SK-N-SH (cell line): Measurements from ENCODE around the gene MS4A4A. TPM values are rescaled to one million over a fixed set of nuclear protein-coding genes. Genes with fewer than 3 reads are reported as not detected.

Experiments used
- CTCF ChIA-PET: fragments of 300-600, 350-600 bp; formaldehyde crosslinking; extraction: SDS; loops from one replicate; lab custom pipeline; 2021; lab: Yijun Ruan, JAX
- POLR2A ChIA-PET: fragments of 350-600 bp; sonication (Branson Sonifier 250); formaldehyde crosslinking; extraction: SDS; loops from one replicate; lab custom pipeline; 2020; ENCODE audit warnings: antibody characterized with exemption, inconsistent platforms; lab: Yijun Ruan, JAX
- DNase-seq: peaks from one replicate; pipeline ENCODE4 v3.0.0; 2012
- H2AFZ ChIP-seq: fragments of 200-600 bp; sonication (generic); 2 replicates; pipeline ENCODE4 v1.8.1; 2016; ENCODE audit warnings: antibody characterized with exemption, mild to moderate bottlenecking, low read depth
- H3F3A ChIP-seq: fragments of 200-600 bp; sonication (generic); replicated peaks from 2 replicates; pipeline ENCODE3; 2016; ENCODE audit warnings: antibody characterized with exemption, mild to moderate bottlenecking; ENCODE audit not compliant: insufficient read depth
- H3K27ac ChIP-seq, 2 experiments: fragments of 200-500 bp in 1 of 2; fragments of 200-600 bp in 1 of 2; sonication (Bioruptor generic) in 1 of 2; sonication (generic), shearing (Covaris generic) in 1 of 2; 2 replicates each; pipeline versions ENCODE4 v1.5.1 to v1.6.1; 2014 to 2016; ENCODE audit warnings: low read depth in 2 of 2, inconsistent platforms in 1 of 2, low read length in 1 of 2, mild to moderate bottlenecking in 1 of 2, mixed read lengths in 1 of 2
- H3K27me3 ChIP-seq: fragments of 200-600 bp; sonication (generic), shearing (Covaris generic); 2 replicates; pipeline ENCODE4 v1.6.1; 2016; ENCODE audit warnings: mixed run types; ENCODE audit not compliant: insufficient read depth
- H3K36me3 ChIP-seq, 2 experiments: fragments of 200-500 bp in 1 of 2; fragments of 200-600 bp in 1 of 2; sonication (Bioruptor generic) in 1 of 2; sonication (generic) in 1 of 2; replicated peaks in 1 of 2; 2 replicates each; pipeline versions ENCODE3 to v1.5.1; 2014 to 2016; ENCODE audit warnings: low read length in 1 of 2, mild to moderate bottlenecking in 1 of 2; ENCODE audit not compliant: insufficient read depth in 2 of 2, control insufficient read depth in 1 of 2
- H3K4me1 ChIP-seq, 2 experiments: fragments of 200-500 bp in 1 of 2; fragments of 200-600 bp in 1 of 2; sonication (Bioruptor generic) in 1 of 2; sonication (generic), shearing (Covaris generic) in 1 of 2; 2 replicates each; pipeline versions ENCODE4 v1.5.1 to v1.6.1; 2014 to 2016; ENCODE audit warnings: low read depth in 1 of 2, low read length in 1 of 2, mixed run types in 1 of 2; ENCODE audit not compliant: insufficient read depth in 2 of 2, control insufficient read depth in 1 of 2
- H3K4me2 ChIP-seq: fragments of 200-600 bp; sonication (generic), shearing (Covaris generic); 2 replicates; pipeline ENCODE4 v1.6.1; 2017; ENCODE audit warnings: mixed run types
- H3K4me3 ChIP-seq, 2 experiments: fragments of 200-500 bp in 1 of 2; fragments of 200-600 bp in 1 of 2; sonication (Bioruptor generic) in 1 of 2; sonication (generic), shearing (Covaris generic) in 1 of 2; 2 replicates each; pipeline versions ENCODE4 v1.5.1 to v1.8.1; 2014 to 2016; ENCODE audit warnings: low read depth in 2 of 2, inconsistent platforms in 1 of 2, low read length in 1 of 2, mild to moderate bottlenecking in 1 of 2, mixed read lengths in 1 of 2, moderate library complexity in 1 of 2
- H3K79me2 ChIP-seq: fragments of 200-600 bp; sonication (generic); 2 replicates; pipeline ENCODE4 v1.8.1; 2017; ENCODE audit warnings: mild to moderate bottlenecking; ENCODE audit not compliant: insufficient read depth
- H3K9ac ChIP-seq: fragments of 200-600 bp; sonication (generic); 2 replicates; pipeline ENCODE4 v1.6.1; 2017; ENCODE audit warnings: mixed run types
- H3K9me2 ChIP-seq: fragments of 200-600 bp; sonication (generic); 2 replicates; pipeline ENCODE4 v1.6.1; 2017; ENCODE audit warnings: mixed run types
- H3K9me3 ChIP-seq: fragments of 200-600 bp; sonication (generic); 2 replicates; pipeline ENCODE4 v1.6.1; 2017; ENCODE audit warnings: mixed run types, mild to moderate bottlenecking, moderate library complexity
- H4K20me1 ChIP-seq: fragments of 200-600 bp; sonication (generic); 2 replicates; pipeline ENCODE4 v1.6.1; 2017; ENCODE audit warnings: mild to moderate bottlenecking, mixed run types; ENCODE audit not compliant: insufficient read depth
- CTCF ChIP-seq: fragments of 200-600 bp; sonication (generic); IDR thresholded peaks from 2 replicates; pipeline ENCODE4 v1.6.1; 2017; ENCODE audit warnings: antibody characterized with exemption, mild to moderate bottlenecking, moderate library complexity
- ELF1 ChIP-seq: IDR thresholded peaks from 2 replicates; pipeline ENCODE4 v1.4.0; 2012
- EZH2phosphoT487 ChIP-seq: fragments of 200-600 bp; sonication (generic); IDR thresholded peaks from 2 replicates; pipeline ENCODE4 v1.6.1; 2017; ENCODE audit warnings: low read depth, mixed run types, mild to moderate bottlenecking, antibody characterized with exemption, moderate library complexity, borderline replicate concordance
- FOSL2 ChIP-seq: IDR thresholded peaks from 2 replicates; pipeline ENCODE4 v1.4.0; 2012; ENCODE audit warnings: low read depth, mild to moderate bottlenecking, moderate library complexity, borderline replicate concordance
- FOXJ3 ChIP-seq: sonication (generic); formaldehyde crosslinking; IDR thresholded peaks from 2 replicates; pipeline ENCODE4 v1.5.1; 2020; ENCODE audit warnings: mild to moderate bottlenecking, missing genetic modification reagents
- FOXM1 ChIP-seq: IDR thresholded peaks from 2 replicates; pipeline ENCODE4 v1.4.0; 2012; ENCODE audit warnings: low read depth, mild to moderate bottlenecking
- GABPA ChIP-seq: IDR thresholded peaks from 2 replicates; pipeline ENCODE4 v1.4.0; 2012; ENCODE audit warnings: low read depth, mild to moderate bottlenecking
- GATA2 ChIP-seq: sonication (generic); formaldehyde crosslinking; IDR thresholded peaks from 2 replicates; pipeline ENCODE4 v1.5.0; 2020; ENCODE audit warnings: mild to moderate bottlenecking, missing genetic modification reagents
- JUND ChIP-seq: IDR thresholded peaks from 2 replicates; pipeline ENCODE4 v1.4.0; 2012
- MAX ChIP-seq: IDR thresholded peaks from 2 replicates; pipeline ENCODE4 v1.4.0; 2012; ENCODE audit warnings: low read depth
- MXI1 ChIP-seq: IDR thresholded peaks from 2 replicates; pipeline ENCODE4 v1.6.1; 2012; ENCODE audit warnings: mild to moderate bottlenecking, low read depth, low read length, improper control_type of control experiment
- NFIC ChIP-seq: IDR thresholded peaks from 2 replicates; pipeline ENCODE4 v1.4.0; 2012; ENCODE audit warnings: borderline replicate concordance
- NRF1 ChIP-seq: IDR thresholded peaks from 2 replicates; pipeline ENCODE4 v1.6.1; 2012; ENCODE audit warnings: low read depth, mild to moderate bottlenecking, low read length
- PBX3 ChIP-seq: IDR thresholded peaks from 2 replicates; pipeline ENCODE4; 2012
- POLR2AphosphoS5 ChIP-seq: IDR thresholded peaks from 2 replicates; pipeline ENCODE4 v1.6.1; 2012; ENCODE audit warnings: low read depth, low read length
- RFX5 ChIP-seq: IDR thresholded peaks from 2 replicates; pipeline ENCODE4 v1.6.1; 2012; ENCODE audit warnings: mild to moderate bottlenecking, improper control_type of control experiment, low read length
- RXRA ChIP-seq: IDR thresholded peaks from 2 replicates; pipeline ENCODE4 v1.4.0; 2012; ENCODE audit warnings: low read depth, mild to moderate bottlenecking, borderline replicate concordance
- SIN3A ChIP-seq: IDR thresholded peaks from 2 replicates; pipeline ENCODE4 v1.6.1; 2012; ENCODE audit warnings: low read depth, mild to moderate bottlenecking, low read length, moderate library complexity, borderline replicate concordance
- SMC3 ChIP-seq: IDR thresholded peaks from 2 replicates; pipeline ENCODE4 v1.6.1; 2012; ENCODE audit warnings: low read depth, low read length, improper control_type of control experiment
- TAF1 ChIP-seq: IDR thresholded peaks from 2 replicates; pipeline ENCODE4 v1.6.1; 2012; ENCODE audit warnings: low read depth, mild to moderate bottlenecking, low read length, moderate library complexity, borderline replicate concordance
- TCF12 ChIP-seq: IDR thresholded peaks from 2 replicates; pipeline ENCODE4 v1.4.0; 2012
- TEAD4 ChIP-seq: IDR thresholded peaks from 2 replicates; pipeline ENCODE4 v1.4.0; 2012; ENCODE audit warnings: mild to moderate bottlenecking, borderline replicate concordance; ENCODE audit not compliant: insufficient read depth
- ZBTB33 ChIP-seq: IDR thresholded peaks from 2 replicates; pipeline ENCODE4 v1.4.0; 2012; ENCODE audit warnings: low read depth, borderline replicate concordance
- WGBS: methylation state at CpG from one replicate; pipeline ENCODE4 v1.1.6; 2017; ENCODE audit warnings: low lambda C conversion rate; 5-methylcytosine and 5-hydroxymethylcytosine counted together
- polyA plus RNA-seq, 3 experiments: library from polyadenylated mRNA; depleted of rRNA; stranded (reverse); fragments of >200 nt; gene quantifications; 2 replicates each; pipeline ENCODE4 v1.2.3, GENCODE V29; 2012
- TF ChIP-seq, protein P1 (sequence below): fragments of 150-350 bp; IDR thresholded peaks from 2 replicates; pipeline ENCODE4 v1.6.1; 2016; ENCODE audit warnings: mild to moderate bottlenecking, low read depth, low read length

MS4A4A gene
- polyA plus RNA-seq, 1 of the 3 experiments (the other 2 are of a cell fraction): not detected

GRCh38 chr11:60328460-60328859 lies 48.0 kb downstream of the MS4A4A start:
- POLR2A ChIA-PET: no interaction called here
- H3F3A ChIP-seq: no peaks in the 10 kb centered on the region
- CTCF ChIA-PET: no interaction called here
- no peaks in the 10 kb centered on the region for H3K4me1 ChIP-seq
- H3K9me3 ChIP-seq: no peaks in the 10 kb centered on the region
- H3K79me2 ChIP-seq: no peaks in the 10 kb centered on the region
- H3K9me2 ChIP-seq: no peaks in the 10 kb centered on the region
- no peak for TF ChIP-seq TEAD4
- no peak for TF ChIP-seq FOXJ3 (CRISPR knock-in tag)
- TF ChIP-seq RFX5: no peak
- TF ChIP-seq RXRA: no peak
- TF ChIP-seq EZH2phosphoT487: no peak
- no peak for TF ChIP-seq PBX3
- TF ChIP-seq TCF12: no peak
- no peak for TF ChIP-seq FOSL2
- no peak for TF ChIP-seq CTCF
- TF ChIP-seq NRF1: no peak
- H3K27me3 ChIP-seq: no peaks in the 10 kb centered on the region
- no peak overlapping the region for H3K9ac ChIP-seq
- no peak overlapping the region for H2AFZ ChIP-seq
- H3K36me3 ChIP-seq: no peaks in the 10 kb centered on the region
- H3K4me3 ChIP-seq: no peak overlapping the region
- H3K4me2 ChIP-seq: no peak overlapping the region
- H3K27ac ChIP-seq: no peak overlapping the region
- no peak for DNase-seq
- H4K20me1 ChIP-seq: no peaks in the 10 kb centered on the region

DNA sequence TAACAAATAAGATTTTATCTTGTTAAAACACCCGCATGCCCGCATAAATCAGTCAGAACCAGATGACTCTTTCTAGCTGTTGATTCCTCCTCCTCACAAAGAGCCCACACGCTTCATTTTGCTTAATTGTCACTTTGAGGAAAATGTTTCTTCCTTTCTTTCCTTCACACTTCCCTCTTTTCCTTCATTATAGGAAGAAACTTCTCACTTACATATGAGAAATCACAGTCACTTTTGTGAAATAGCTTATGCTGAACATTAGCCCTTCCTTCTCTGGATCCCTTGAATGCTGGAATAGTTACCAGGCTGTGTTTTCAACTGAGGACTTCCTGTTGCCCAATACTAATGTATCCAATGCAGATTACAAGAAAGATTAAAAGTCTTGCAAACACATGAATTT lies 52.4 kb downstream of the MS4A4A start:
- Histone ChIP-seq H3K4me2 (no peak overlapping the region), H3K4me3 (no peak overlapping the region), H3K27me3 (no peaks in the 10 kb centered on the region), H3K36me3 (no peaks in the 10 kb centered on the region), H3K27ac (no peak overlapping the region), H3K9ac (no peak overlapping the region), H2AFZ (no peak overlapping the region), H3F3A (no peaks in the 10 kb centered on the region), H3K79me2 (no peaks in the 10 kb centered on the region), H3K9me2 (no peaks in the 10 kb centered on the region), H4K20me1 (no peaks in the 10 kb centered on the region), H3K4me1 (no peaks in the 10 kb centered on the region), H3K9me3 (no peaks in the 10 kb centered on the region)
- WGBS: 1% methylated on average over 3 of the region's 3 CpGs
- no peak for DNase-seq
- ChIA-PET CTCF (interaction anchor here (1.0 to 2.0 kb wide), 5 partner anchors 12 to 64 kb away, joined by 3 to 12 read pairs (median 5); no protein-coding TSS in a partner anchor), POLR2A (no interaction called here)
- TF ChIP-seq FOSL2: no peak
- TF ChIP-seq MXI1: no peak
- no peak for TF ChIP-seq FOXM1
- no peak for TF ChIP-seq TAF1
- no peak for TF ChIP-seq SIN3A
- TF ChIP-seq GABPA: no peak
- TF ChIP-seq JUND: no peak
- TF ChIP-seq NRF1: no peak
- TF ChIP-seq GATA2: no peak
- TF ChIP-seq ELF1: no peak
- no peak for TF ChIP-seq POLR2AphosphoS5
- no peak for TF ChIP-seq RFX5
- TF ChIP-seq SMC3: no peak
- no peak for TF ChIP-seq ZBTB33
- TF ChIP-seq, protein P1, sequence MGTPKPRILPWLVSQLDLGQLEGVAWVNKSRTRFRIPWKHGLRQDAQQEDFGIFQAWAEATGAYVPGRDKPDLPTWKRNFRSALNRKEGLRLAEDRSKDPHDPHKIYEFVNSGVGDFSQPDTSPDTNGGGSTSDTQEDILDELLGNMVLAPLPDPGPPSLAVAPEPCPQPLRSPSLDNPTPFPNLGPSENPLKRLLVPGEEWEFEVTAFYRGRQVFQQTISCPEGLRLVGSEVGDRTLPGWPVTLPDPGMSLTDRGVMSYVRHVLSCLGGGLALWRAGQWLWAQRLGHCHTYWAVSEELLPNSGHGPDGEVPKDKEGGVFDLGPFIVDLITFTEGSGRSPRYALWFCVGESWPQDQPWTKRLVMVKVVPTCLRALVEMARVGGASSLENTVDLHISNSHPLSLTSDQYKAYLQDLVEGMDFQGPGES: no peak
- TF ChIP-seq MAX: no peak
- TF ChIP-seq NFIC: no peak
- no peak for TF ChIP-seq TCF12
